Astrocyte of the cerebellum (primary cell): Measurements from ENCODE around the gene ASIP.
"Not testable (repeated sequence)": the region's sequence is repeated elsewhere in the genome, so short reads cannot be mapped to it uniquely, and the experiment has no call there.

ENCODE experiments used
- DNase-seq: peaks from one replicate; pipeline ENCODE4 v3.0.0-alpha.2; 2011; ENCODE audit warnings: low read depth
- H3K4me3 ChIP-seq: 2 replicates; pipeline ENCODE4 v1.5.1; 2011; ENCODE audit warnings: mild to moderate bottlenecking, low read depth, low read length, moderate library complexity
- in situ Hi-C: cut with HindIII; loops from 2 replicates; pipeline ENCODE4 v1.10.0; 2017; ENCODE audit warnings: low sequenced_read_pairs
- TF ChIP-seq, protein P1 (sequence below): IDR thresholded peaks from 2 replicates; pipeline ENCODE4 v1.5.1; 2012; ENCODE audit warnings: low read length, low read depth, moderate library complexity, mild to moderate bottlenecking; ENCODE audit errors: missing control alignments

The ASIP gene

GRCh38 chr20:34293119-34293518 lies 51.9 kb downstream of the ASIP start:
- TF ChIP-seq, protein P1, sequence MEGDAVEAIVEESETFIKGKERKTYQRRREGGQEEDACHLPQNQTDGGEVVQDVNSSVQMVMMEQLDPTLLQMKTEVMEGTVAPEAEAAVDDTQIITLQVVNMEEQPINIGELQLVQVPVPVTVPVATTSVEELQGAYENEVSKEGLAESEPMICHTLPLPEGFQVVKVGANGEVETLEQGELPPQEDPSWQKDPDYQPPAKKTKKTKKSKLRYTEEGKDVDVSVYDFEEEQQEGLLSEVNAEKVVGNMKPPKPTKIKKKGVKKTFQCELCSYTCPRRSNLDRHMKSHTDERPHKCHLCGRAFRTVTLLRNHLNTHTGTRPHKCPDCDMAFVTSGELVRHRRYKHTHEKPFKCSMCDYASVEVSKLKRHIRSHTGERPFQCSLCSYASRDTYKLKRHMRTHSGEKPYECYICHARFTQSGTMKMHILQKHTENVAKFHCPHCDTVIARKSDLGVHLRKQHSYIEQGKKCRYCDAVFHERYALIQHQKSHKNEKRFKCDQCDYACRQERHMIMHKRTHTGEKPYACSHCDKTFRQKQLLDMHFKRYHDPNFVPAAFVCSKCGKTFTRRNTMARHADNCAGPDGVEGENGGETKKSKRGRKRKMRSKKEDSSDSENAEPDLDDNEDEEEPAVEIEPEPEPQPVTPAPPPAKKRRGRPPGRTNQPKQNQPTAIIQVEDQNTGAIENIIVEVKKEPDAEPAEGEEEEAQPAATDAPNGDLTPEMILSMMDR, result no peak
- no peak for DNase-seq
- H3K4me3 ChIP-seq, result no peak overlapping the region
- in situ Hi-C loops, result no loop called here

DNA sequence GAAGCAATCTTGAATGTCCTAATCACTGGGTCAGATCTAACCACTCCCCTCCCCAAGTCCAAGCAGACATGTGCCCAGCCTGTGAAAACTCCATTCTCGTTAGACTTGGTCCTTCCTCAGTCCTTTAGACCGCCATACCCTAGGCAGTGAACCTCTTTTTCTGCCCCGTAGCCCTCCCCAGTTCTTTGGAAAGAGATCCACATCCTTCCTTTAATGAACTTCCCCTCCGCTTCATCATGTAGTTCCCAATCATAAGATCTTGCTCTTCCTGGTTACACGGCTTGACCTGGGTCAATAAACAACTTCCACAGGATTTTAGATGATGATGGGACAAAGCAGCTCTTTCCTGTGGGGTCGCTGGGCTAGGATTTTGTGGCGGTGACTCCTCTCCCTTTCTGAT lies 52.4 kb downstream of the ASIP start:
- TF ChIP-seq, protein P1, result no peak
- no peak for DNase-seq
- in situ Hi-C loops, result no loop called here
- H3K4me3 ChIP-seq, result no peak overlapping the region

GRCh38 chr20:34294563-34294962 lies 53.3 kb downstream of the ASIP start:
- no peak for DNase-seq
- H3K4me3 ChIP-seq, result no peak overlapping the region
- TF ChIP-seq, protein P1, result no peak
- in situ Hi-C loops, result no loop called here

DNA sequence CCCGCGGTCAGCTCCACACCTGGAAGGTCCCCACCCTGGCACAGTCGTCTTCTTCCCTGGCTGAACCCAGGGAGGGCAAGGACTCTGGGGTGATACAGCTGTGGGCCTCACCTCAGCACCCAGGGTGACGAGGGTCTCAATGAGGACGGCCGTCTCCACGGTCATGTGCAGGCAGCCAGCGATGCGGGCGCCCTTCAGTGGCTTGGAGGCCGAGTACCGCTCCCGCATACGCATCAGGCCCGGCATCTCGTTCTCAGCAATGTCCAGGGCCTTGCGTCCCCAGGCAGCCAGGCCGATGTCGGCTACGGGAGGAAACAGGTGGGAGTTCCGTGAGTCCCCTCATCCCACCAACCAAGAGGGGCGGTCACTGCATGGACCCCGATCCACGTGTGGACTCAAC lies 54.1 kb downstream of the ASIP start:
- TF ChIP-seq, protein P1, result no peak
- no peak overlapping the region for H3K4me3 ChIP-seq
- no peak for DNase-seq
- in situ Hi-C loops, result no loop called here

GRCh38 chr20:34296468-34296867 lies 55.2 kb downstream of the ASIP start:
- in situ Hi-C loops, result no loop called here
- TF ChIP-seq, protein P1, result no peak
- DNase-seq, result no peak

GRCh38 chr20:34298294-34298784 lies 57.1 kb downstream of the ASIP start:
- DNase-seq, in situ Hi-C loops, H3K4me3 ChIP-seq: not testable (repeated sequence)
- TF ChIP-seq, protein P1, result peak; percentile 24

More at GRCh38 chr20:34296468-34296867, 55.2 kb downstream of the ASIP start:
- no peak overlapping the region for H3K4me3 ChIP-seq
